ENCODE data around the gene GRIK3. TPM values are rescaled to one million over a fixed set of nuclear protein-coding genes. Genes with fewer than 3 reads are reported as not detected.

GRIK3 gene
- total and polyA plus RNA-seq, 12 donors = 0.09 to 3.1 (median 0.69) TPM

GRCh38 chr1:36984026-36984425 lies 50.3 kb downstream of the GRIK3 start:
- Histone ChIP-seq H3K4me3 (no peak overlapping the region), H3K36me3 (replicated peaks in 1 of 2) (no peaks in the 10 kb centered on the region), H3K27me3 (no peaks in the 10 kb centered on the region), H3K9me3 (replicated peaks in 1 of 3) (no peaks in the 10 kb centered on the region), H3K27ac (no peak overlapping the region), H3K4me1 (replicated peaks in 1 of 2) (no peaks in the 10 kb centered on the region)
- intact Hi-C loops (cut with DNase I) = no loop called here
- TF ChIP-seq, protein P1, sequence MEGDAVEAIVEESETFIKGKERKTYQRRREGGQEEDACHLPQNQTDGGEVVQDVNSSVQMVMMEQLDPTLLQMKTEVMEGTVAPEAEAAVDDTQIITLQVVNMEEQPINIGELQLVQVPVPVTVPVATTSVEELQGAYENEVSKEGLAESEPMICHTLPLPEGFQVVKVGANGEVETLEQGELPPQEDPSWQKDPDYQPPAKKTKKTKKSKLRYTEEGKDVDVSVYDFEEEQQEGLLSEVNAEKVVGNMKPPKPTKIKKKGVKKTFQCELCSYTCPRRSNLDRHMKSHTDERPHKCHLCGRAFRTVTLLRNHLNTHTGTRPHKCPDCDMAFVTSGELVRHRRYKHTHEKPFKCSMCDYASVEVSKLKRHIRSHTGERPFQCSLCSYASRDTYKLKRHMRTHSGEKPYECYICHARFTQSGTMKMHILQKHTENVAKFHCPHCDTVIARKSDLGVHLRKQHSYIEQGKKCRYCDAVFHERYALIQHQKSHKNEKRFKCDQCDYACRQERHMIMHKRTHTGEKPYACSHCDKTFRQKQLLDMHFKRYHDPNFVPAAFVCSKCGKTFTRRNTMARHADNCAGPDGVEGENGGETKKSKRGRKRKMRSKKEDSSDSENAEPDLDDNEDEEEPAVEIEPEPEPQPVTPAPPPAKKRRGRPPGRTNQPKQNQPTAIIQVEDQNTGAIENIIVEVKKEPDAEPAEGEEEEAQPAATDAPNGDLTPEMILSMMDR (IDR thresholded peaks at IDR 0.05) = no peak
- TF ChIP-seq POLR2A (IDR thresholded peaks at IDR 0.05) = no peak
- no peak for DNase-seq
- 67 to 85% (median 82%) methylated on average over 6 of the region's 6 CpGs for WGBS, 4 donors

- Histone ChIP-seq H3K4me3 (no peak overlapping the region), H3K27ac (no peak overlapping the region), H3K4me1 (replicated peaks in 1 of 2) (no peaks in the 10 kb centered on the region), H3K27me3 (peaks cover 3% of the 10 kb centered on the region), H3K9me3 (replicated peaks in 1 of 3) (no peaks in the 10 kb centered on the region), H3K36me3 (replicated peaks in 1 of 2) (no peaks in the 10 kb centered on the region)
- no peak for DNase-seq
- TF ChIP-seq POLR2A (IDR thresholded peaks at IDR 0.05) = no peak
- intact Hi-C loops (cut with DNase I) = no loop called here
- WGBS, 4 donors = 35 to 60% (median 50%) methylated on average over 9 to 13 of the region's 13 CpGs
Measured at GRCh38 chr1:36982709-36983108, 51.6 kb downstream of the GRIK3 start.

GRCh38 chr1:36981771-36982622 lies 52.3 kb downstream of the GRIK3 start:
- DNase-seq = no peak
- 59 to 67% (median 64%) methylated on average over 15 to 18 of the region's 18 CpGs for WGBS, 4 donors
- Histone ChIP-seq H3K27ac (no peak overlapping the region), H3K4me3 (no peak overlapping the region), H3K36me3 (replicated peaks in 1 of 2) (no peaks in the 10 kb centered on the region), H3K4me1 (replicated peaks in 1 of 2) (no peaks in the 10 kb centered on the region), H3K9me3 (replicated peaks in 1 of 3) (no peaks in the 10 kb centered on the region), H3K27me3 (peaks cover 3% of the 10 kb centered on the region)
- TF ChIP-seq, protein P1 (IDR thresholded peaks at IDR 0.05) = no peak
- TF ChIP-seq POLR2A (IDR thresholded peaks at IDR 0.05) = no peak
- intact Hi-C loops (cut with DNase I) = no loop called here

GRCh38 chr1:36981126-36981525 lies 53.2 kb downstream of the GRIK3 start:
- peaks cover 3% of the 10 kb centered on the region for H3K27me3 ChIP-seq
- no peak for TF ChIP-seq POLR2A (IDR thresholded peaks at IDR 0.05)
- TF ChIP-seq, protein P1 (IDR thresholded peaks at IDR 0.05) = no peak
- 63 to 83% (median 69%) methylated on average over 1 to 2 of the region's 2 CpGs for WGBS, 4 donors

More at GRCh38 chr1:36981126-36981525, 53.2 kb downstream of the GRIK3 start:
- intact Hi-C loops (cut with DNase I) = no loop called here
- Histone ChIP-seq H3K9me3 (replicated peaks in 1 of 3) (no peaks in the 10 kb centered on the region), H3K27ac (no peak overlapping the region), H3K4me3 (no peak overlapping the region), H3K36me3 (replicated peaks in 1 of 2) (no peaks in the 10 kb centered on the region), H3K4me1 (replicated peaks in 1 of 2) (no peaks in the 10 kb centered on the region)
- no peak for DNase-seq
